HEK293 (cell line): ENCODE data around the gene RASA2.

Experiments used
- CTCF ChIA-PET: fragments of 350-600 bp; formaldehyde crosslinking; extraction: SDS; loops from one replicate; lab custom pipeline; 2021; ENCODE audit warnings: antibody characterized with exemption; lab: Yijun Ruan, JAX
- POLR2A ChIA-PET: fragments of 300-600 bp; formaldehyde crosslinking; extraction: SDS; loops from one replicate; lab custom pipeline; 2020; ENCODE audit warnings: antibody characterized with exemption, inconsistent platforms; lab: Yijun Ruan, JAX
- H3K27ac ChIP-seq: fragments of 200-500 bp; sonication (Bioruptor generic); 2 replicates; pipeline ENCODE4 v1.5.1; 2014; ENCODE audit warnings: low read depth, low read length, control low read depth, inconsistent platforms; ENCODE audit errors: extremely low read depth
- H3K36me3 ChIP-seq, 2 experiments: fragments of 200-500 bp in 1 of 2; sonication (Bioruptor generic) in 1 of 2; 1 replicate in 1 of 2; 2 replicates in 1 of 2; pipeline ENCODE4 v1.5.1; 2014 to 2017; ENCODE audit warnings: inconsistent platforms in 2 of 2, low read length in 2 of 2; ENCODE audit not compliant: control insufficient read depth in 2 of 2, insufficient read depth in 1 of 2
- H3K4me1 ChIP-seq: fragments of 200-500 bp; sonication (Bioruptor generic); 2 replicates; pipeline ENCODE4 v1.5.1; 2014; ENCODE audit warnings: mild to moderate bottlenecking, low read length, inconsistent platforms; ENCODE audit not compliant: control insufficient read depth, insufficient read depth
- H3K4me3 ChIP-seq: 2 replicates; pipeline ENCODE4 v1.5.1; 2011; ENCODE audit warnings: low read depth, mild to moderate bottlenecking, control low read depth, low read length, moderate library complexity
- H3K9me3 ChIP-seq: fragments of 200-500 bp; sonication (Bioruptor generic); 2 replicates; pipeline ENCODE4 v1.5.1; 2014; ENCODE audit warnings: low read depth, low read length, inconsistent platforms; ENCODE audit not compliant: control insufficient read depth, insufficient read depth
- ATF2 ChIP-seq: fragments of 450-650 bp; formaldehyde crosslinking; IDR thresholded peaks from 2 replicates; pipeline ENCODE4 v1.5.1; 2016; ENCODE audit warnings: missing biosample characterization, missing genetic modification characterization, low read depth
- KLF10 ChIP-seq: fragments of 450-650 bp; IDR thresholded peaks from 2 replicates; pipeline ENCODE4 v1.5.1; 2018; ENCODE audit warnings: missing biosample characterization, mild to moderate bottlenecking, missing genetic modification characterization
- SP3 ChIP-seq: fragments of 450-650 bp; formaldehyde crosslinking; IDR thresholded peaks from 2 replicates; pipeline ENCODE4 v1.5.1; 2016; ENCODE audit warnings: missing biosample characterization, missing genetic modification characterization
- TRIM28 ChIP-seq: IDR thresholded peaks from 2 replicates; pipeline ENCODE4 v1.6.1; 2011; ENCODE audit warnings: low read length, control low read depth, borderline replicate concordance
- ZBTB44 ChIP-seq: fragments of 450-650 bp; IDR thresholded peaks from 2 replicates; pipeline ENCODE4 v1.5.1; 2018; ENCODE audit warnings: missing biosample characterization, mild to moderate bottlenecking, missing genetic modification characterization
- ZBTB6 ChIP-seq: fragments of 450-650 bp; formaldehyde crosslinking; IDR thresholded peaks from 2 replicates; pipeline ENCODE4 v1.5.1; 2017; ENCODE audit warnings: missing biosample characterization, missing genetic modification characterization
- ZNF112 ChIP-seq: fragments of 450-650 bp; formaldehyde crosslinking; IDR thresholded peaks from 2 replicates; pipeline ENCODE4 v1.5.0; 2017; ENCODE audit warnings: missing biosample characterization, missing genetic modification characterization
- ZNF114 ChIP-seq: fragments of 450-650 bp; formaldehyde crosslinking; IDR thresholded peaks from 2 replicates; pipeline ENCODE4 v1.5.0; 2017; ENCODE audit warnings: missing biosample characterization, missing genetic modification characterization
- ZNF138 ChIP-seq: fragments of 450-650 bp; formaldehyde crosslinking; IDR thresholded peaks from 2 replicates; pipeline ENCODE4 v1.5.1; 2016; ENCODE audit warnings: missing biosample characterization, missing genetic modification characterization, borderline replicate concordance
- ZNF140 ChIP-seq: fragments of 450-650 bp; formaldehyde crosslinking; IDR thresholded peaks from 2 replicates; pipeline ENCODE4 v1.5.1; 2016; ENCODE audit warnings: missing biosample characterization, missing genetic modification characterization
- ZNF146 ChIP-seq: fragments of 450-650 bp; formaldehyde crosslinking; IDR thresholded peaks from 2 replicates; pipeline ENCODE4 v1.5.1; 2016; ENCODE audit warnings: missing biosample characterization, missing genetic modification characterization
- ZNF169 ChIP-seq: fragments of 450-650 bp; formaldehyde crosslinking; IDR thresholded peaks from 2 replicates; pipeline ENCODE4 v1.5.1; 2016; ENCODE audit warnings: missing biosample characterization, missing genetic modification characterization
- ZNF174 ChIP-seq: fragments of 450-650 bp; formaldehyde crosslinking; IDR thresholded peaks from 2 replicates; pipeline ENCODE4 v1.5.0; 2017; ENCODE audit warnings: missing biosample characterization, mild to moderate bottlenecking, missing genetic modification characterization
- ZNF19 ChIP-seq: fragments of 450-650 bp; formaldehyde crosslinking; IDR thresholded peaks from 2 replicates; pipeline ENCODE4; 2016; ENCODE audit warnings: missing biosample characterization, missing genetic modification characterization, low read depth
- ZNF211 ChIP-seq: fragments of 450-650 bp; formaldehyde crosslinking; IDR thresholded peaks from 2 replicates; pipeline ENCODE4 v1.5.1; 2016; ENCODE audit warnings: low read depth, missing biosample characterization, missing genetic modification characterization
- ZNF214 ChIP-seq: fragments of 450-650 bp; formaldehyde crosslinking; IDR thresholded peaks from 2 replicates; pipeline ENCODE4 v1.5.1; 2017; ENCODE audit warnings: missing biosample characterization, mild to moderate bottlenecking, missing genetic modification characterization, borderline replicate concordance
- ZNF223 ChIP-seq: fragments of 450-650 bp; formaldehyde crosslinking; IDR thresholded peaks from 2 replicates; pipeline ENCODE4 v1.5.1; 2016; ENCODE audit warnings: missing biosample characterization, missing genetic modification characterization
- ZNF354C ChIP-seq: fragments of 450-650 bp; formaldehyde crosslinking; IDR thresholded peaks from 2 replicates; pipeline ENCODE4 v1.5.1; 2016; ENCODE audit warnings: missing biosample characterization, missing genetic modification characterization, low read depth, borderline replicate concordance
- ZNF423 ChIP-seq: fragments of 450-650 bp; formaldehyde crosslinking; IDR thresholded peaks from 2 replicates; pipeline ENCODE4 v1.5.1; 2016; ENCODE audit warnings: missing biosample characterization, missing genetic modification characterization
- ZNF555 ChIP-seq: fragments of 450-650 bp; formaldehyde crosslinking; conservative IDR thresholded peaks from 2 replicates; pipeline ENCODE4 v1.5.1; 2017; ENCODE audit warnings: missing biosample characterization, mild to moderate bottlenecking, missing genetic modification characterization, inconsistent platforms
- ZNF561 ChIP-seq: fragments of 450-650 bp; IDR thresholded peaks from 2 replicates; pipeline ENCODE4 v1.5.1; 2018; ENCODE audit warnings: missing biosample characterization, missing genetic modification characterization, borderline replicate concordance
- ZNF580 ChIP-seq: fragments of 450-650 bp; formaldehyde crosslinking; IDR thresholded peaks from 2 replicates; pipeline ENCODE4 v1.5.1; 2016; ENCODE audit warnings: missing biosample characterization, missing genetic modification characterization
- ZNF704 ChIP-seq: fragments of 450-650 bp; formaldehyde crosslinking; IDR thresholded peaks from 2 replicates; pipeline ENCODE4 v1.5.1; 2016; ENCODE audit warnings: missing biosample characterization, missing genetic modification characterization
- ZNF843 ChIP-seq: fragments of 450-650 bp; formaldehyde crosslinking; IDR thresholded peaks from 2 replicates; pipeline ENCODE4 v1.5.1; 2016; ENCODE audit warnings: missing biosample characterization, missing genetic modification characterization

Gene RASA2

GRCh38 chr3:141597931-141598330 is 111.1 kb downstream of the RASA2 start:
- CTCF ChIA-PET = no interaction called here
- peaks cover 3 to 17% of the 10 kb centered on the region in 2 experiments; a peak in 1 of 3 replicates for H3K36me3 ChIP-seq

GRCh38 chr3:141600331-141600730 is 113.5 kb downstream of the RASA2 start:
- CTCF ChIA-PET = interaction anchor here (0.6 to 1.2 kb wide), 3 partner anchors 45 to 312 kb away, joined by 3 read pairs; no protein-coding TSS in a partner anchor
- H3K4me1 ChIP-seq = no peaks in the 10 kb centered on the region
- H3K9me3 ChIP-seq = no peaks in the 10 kb centered on the region
- no peak for TF ChIP-seq ZNF555
- TF ChIP-seq ATF2 (tag by site-specific recombination) = no peak
- no peak for TF ChIP-seq ZNF138 (tag by site-specific recombination)
- no peak for TF ChIP-seq ZBTB44 (tag by site-specific recombination)
- TF ChIP-seq TRIM28 = no peak
- no peak for TF ChIP-seq ZNF169 (tag by site-specific recombination)
- H3K27ac ChIP-seq = no peak overlapping the region
- POLR2A ChIA-PET = no interaction called here
- H3K4me3 ChIP-seq = no peak overlapping the region
- peaks cover 3 to 11% of the 10 kb centered on the region in 2 experiments; a peak in 1 of 3 replicates for H3K36me3 ChIP-seq

More at GRCh38 chr3:141597931-141598330, 111.1 kb downstream of the RASA2 start:
- no peak for TF ChIP-seq KLF10 (tag by site-specific recombination)
- TF ChIP-seq, all 188 proteins: peak for 0
- Histone ChIP-seq H3K4me3 (no peak overlapping the region), H3K9me3 (no peaks in the 10 kb centered on the region), H3K4me1 (no peaks in the 10 kb centered on the region), H3K27ac (no peak overlapping the region)
- POLR2A ChIA-PET = no interaction called here

GRCh38 chr3:141602706-141603105 is 115.9 kb downstream of the RASA2 start:
- H3K27ac ChIP-seq = no peak overlapping the region
- ChIA-PET POLR2A (no interaction called here), CTCF (no interaction called here)
- TF ChIP-seq ZNF140 = no peak
- no peak for TF ChIP-seq ZNF223 (tag by site-specific recombination)
- TF ChIP-seq ZNF112 = no peak
- no peak for TF ChIP-seq ZNF214 (tag by site-specific recombination)
- TF ChIP-seq ZNF19 (tag by site-specific recombination) = no peak
- TF ChIP-seq ZNF704 = no peak
- no peak for TF ChIP-seq ZNF561 (tag by site-specific recombination)
- no peak for TF ChIP-seq ZNF114
- no peak for TF ChIP-seq ZNF211 (tag by site-specific recombination)
- no peak for TF ChIP-seq TRIM28
- no peak for TF ChIP-seq ZNF843
- no peak for TF ChIP-seq ZNF354C
- TF ChIP-seq SP3 (tag by site-specific recombination) = no peak
- no peak for TF ChIP-seq ZNF146 (tag by site-specific recombination)
- no peak for TF ChIP-seq ZBTB6
- no peak for TF ChIP-seq ZNF423 (tag by site-specific recombination)
- no peak for TF ChIP-seq ZNF174 (tag by site-specific recombination)
- TF ChIP-seq ZNF580 (tag by site-specific recombination) = no peak
- H3K4me1 ChIP-seq = no peaks in the 10 kb centered on the region
- H3K9me3 ChIP-seq = no peaks in the 10 kb centered on the region
- H3K4me3 ChIP-seq = no peak overlapping the region
- no peaks in the 10 kb centered on the region for H3K36me3 ChIP-seq
